ENCODE results near the gene GPNMB. TPM values are rescaled to one million over a fixed set of nuclear protein-coding genes. Genes with fewer than 3 reads are reported as not detected.

GPNMB gene
- total RNA-seq, 4 donors from 2014 or later = 48.1 to 136 (median 70.4) TPM

GRCh38 chr7:23264916-23265458, 18.4 kb downstream of the GPNMB start:
- H3K36me3 ChIP-seq = peaks cover 0 to 50% of the 10 kb centered on the region in 2 donors
- H3K27me3 ChIP-seq = no peaks in the 10 kb centered on the region
- no peak for TF ChIP-seq CTCF (IDR thresholded peaks at IDR 0.05)
- no peak for TF ChIP-seq EP300 (IDR thresholded peaks at IDR 0.05)
- TF ChIP-seq POLR2AphosphoS5 (IDR thresholded peaks at IDR 0.05) = no peak
- no peak overlapping the region for H3K4me3 ChIP-seq
- ATAC-seq = no peak
- H3K27ac ChIP-seq = no peak overlapping the region
- no peaks in the 10 kb centered on the region for H3K9me3 ChIP-seq
- WGBS, 2 donors (ENCODE audit: low coverage in 1 of 2) = 65 to 84% methylated on average over 5 to 6 of the region's 7 CpGs
- H3K4me1 ChIP-seq = no peaks in the 10 kb centered on the region

GRCh38 chr7:23266918-23267317, 20.3 kb downstream of the GPNMB start:
- 68 to 80% methylated on average over 1 to 2 of the region's 2 CpGs for WGBS, 2 donors (ENCODE audit: low coverage in 1 of 2)
- H3K9me3 ChIP-seq = no peaks in the 10 kb centered on the region
- TF ChIP-seq CTCF (IDR thresholded peaks at IDR 0.05) (no peak), POLR2AphosphoS5 (IDR thresholded peaks at IDR 0.05) (no peak), POLR2A (IDR thresholded peaks at IDR 0.05) (no peak), EP300 (IDR thresholded peaks at IDR 0.05) (no peak)
- H3K4me1 ChIP-seq = no peaks in the 10 kb centered on the region
- no peak for ATAC-seq
- no peak overlapping the region for H3K4me3 ChIP-seq
- H3K36me3 ChIP-seq = peaks cover 0 to 56% of the 10 kb centered on the region in 2 donors
- H3K27me3 ChIP-seq = peaks cover 2% of the 10 kb centered on the region
- no peak overlapping the region for H3K27ac ChIP-seq

- H3K9me3 ChIP-seq = no peaks in the 10 kb centered on the region
- H3K36me3 ChIP-seq = peaks cover 0 to 57% of the 10 kb centered on the region in 2 donors
- WGBS, 2 donors (ENCODE audit: low coverage in 1 of 2) = 94 to 100% methylated on average over 2 of the region's 2 CpGs
- H3K27me3 ChIP-seq = peaks cover 6% of the 10 kb centered on the region
- ATAC-seq = no peak
- no peak overlapping the region for H3K4me3 ChIP-seq
- no peak overlapping the region for H3K27ac ChIP-seq
- TF ChIP-seq EP300 (IDR thresholded peaks at IDR 0.05) (no peak), POLR2A (IDR thresholded peaks at IDR 0.05) (no peak), POLR2AphosphoS5 (IDR thresholded peaks at IDR 0.05) (no peak), CTCF (IDR thresholded peaks at IDR 0.05) (no peak)
- no peaks in the 10 kb centered on the region for H3K4me1 ChIP-seq
Measured at GRCh38 chr7:23267357-23267756, 20.8 kb downstream of the GPNMB start.

GRCh38 chr7:23268167-23268566, 21.6 kb downstream of the GPNMB start:
- Histone ChIP-seq H3K9me3 (no peaks in the 10 kb centered on the region), H3K27ac (no peak overlapping the region), H3K4me3 (no peak overlapping the region), H3K27me3 (peaks cover 6% of the 10 kb centered on the region), H3K4me1 (no peaks in the 10 kb centered on the region), H3K36me3 (peaks cover 0 to 57% of the 10 kb centered on the region in 2 donors)
- no peak for ATAC-seq
- TF ChIP-seq EP300 (IDR thresholded peaks at IDR 0.05) (no peak), POLR2A (IDR thresholded peaks at IDR 0.05) (no peak), CTCF (IDR thresholded peaks at IDR 0.05) (no peak), POLR2AphosphoS5 (IDR thresholded peaks at IDR 0.05) (no peak)
- 96 to 100% methylated on average over 2 of the region's 2 CpGs for WGBS, 2 donors (ENCODE audit: low coverage in 1 of 2)

GRCh38 chr7:23268746-23269145, 22.2 kb downstream of the GPNMB start:
- TF ChIP-seq POLR2A (IDR thresholded peaks at IDR 0.05) = no peak
- TF ChIP-seq EP300 (IDR thresholded peaks at IDR 0.05) = no peak
- no peak for TF ChIP-seq POLR2AphosphoS5 (IDR thresholded peaks at IDR 0.05)
- no peak for TF ChIP-seq CTCF (IDR thresholded peaks at IDR 0.05)
- ATAC-seq = no peak
- Histone ChIP-seq H3K36me3 (peaks cover 0 to 57% of the 10 kb centered on the region in 2 donors), H3K27me3 (peaks cover 6% of the 10 kb centered on the region), H3K27ac (no peak overlapping the region), H3K4me1 (no peaks in the 10 kb centered on the region), H3K4me3 (no peak overlapping the region), H3K9me3 (no peaks in the 10 kb centered on the region)
- WGBS, 2 donors (ENCODE audit: low coverage in 1 of 2) = 89 to 100% methylated on average over 1 to 3 of the region's 4 CpGs

All from gastroesophageal sphincter (tissue), 4 donors.